K562 (cell line): Measurements from ENCODE around the gene SLC1A1. TPM values are rescaled to one million over a fixed set of nuclear protein-coding genes. Genes with fewer than 3 reads are reported as not detected.

ENCODE experiments used
- ATAC-seq: fragments of 200-7000 bp; cut with Tn5 transposase; 3 replicates; pipeline ENCODE4 v1.9.1; 2020; ENCODE audit warnings: moderate library complexity
- BruUV-seq: library from RNA; stranded (reverse); fragments of 400-500 nt; replicated peaks from 2 replicates; lab custom pipeline; 2021; lab: Mats Ljungman, UMichigan
- CTCF ChIA-PET: fragments of 300-600 bp; formaldehyde crosslinking; extraction: SDS; loops from one replicate; lab custom pipeline; 2021; ENCODE audit warnings: low intra/inter-chr PET ratio; lab: Yijun Ruan, JAX
- POLR2A ChIA-PET: fragments of 300-600, 350-650 bp; sonication (Branson Sonifier 250); formaldehyde crosslinking; extraction: SDS; loops from one replicate; lab custom pipeline; 2021; ENCODE audit warnings: antibody characterized with exemption, inconsistent platforms; lab: Yijun Ruan, JAX
- DNase-seq, 4 experiments: peaks; one replicate each; pipeline versions ENCODE4 v3.0.0 to v3.0.0-alpha.2; 2011 to 2018; ENCODE audit warnings: low spot score in 3 of 4, mixed read lengths in 3 of 4; ENCODE audit errors: extremely low read depth in 1 of 4
- FAIRE-seq: peaks from 2 replicates; lab custom pipeline; 2011; peaks lifted over from hg19 to GRCh38; lab: Jason Lieb, UNC
- H2AFZ ChIP-seq: 2 replicates; pipeline ENCODE4 v1.6.0; 2011; ENCODE audit warnings: low read depth, low read length, control low read depth, inconsistent platforms
- H3K27ac ChIP-seq: fragments of 200-600 bp; 3 replicates; pipeline ENCODE4 v1.8.0; 2011; ENCODE audit warnings: low read depth, mild to moderate bottlenecking, control low read depth, inconsistent platforms, low read length, moderate library complexity, mixed read lengths; ENCODE audit errors: extremely low read depth
- H3K27me3 ChIP-seq, 2 experiments: fragments of 300-600 bp in 1 of 2; 2 replicates in 1 of 2; 3 replicates in 1 of 2; pipeline versions ENCODE4 v1.6.0 to v1.8.0; 2011; ENCODE audit warnings: inconsistent platforms in 2 of 2, low read length in 2 of 2, mild to moderate bottlenecking in 1 of 2, mixed read lengths in 1 of 2, moderate library complexity in 1 of 2; ENCODE audit not compliant: control insufficient read depth in 2 of 2, insufficient read depth in 2 of 2
- H3K36me3 ChIP-seq: fragments of 300-600 bp; 3 replicates; pipeline ENCODE4 v1.8.0; 2011; ENCODE audit warnings: mild to moderate bottlenecking, low read length, inconsistent platforms; ENCODE audit not compliant: control insufficient read depth, insufficient read depth
- H3K4me1 ChIP-seq, 2 experiments: fragments of 200-600 bp in 1 of 2; replicated peaks in 1 of 2; 2 replicates in 1 of 2; 3 replicates in 1 of 2; pipeline versions ENCODE4 v1.5.1 to v1.8.0; 2011; ENCODE audit warnings: inconsistent platforms in 2 of 2, low read length in 2 of 2, mild to moderate bottlenecking in 1 of 2, mixed read lengths in 1 of 2, moderate library complexity in 1 of 2; ENCODE audit not compliant: control insufficient read depth in 2 of 2, insufficient read depth in 2 of 2
- H3K4me2 ChIP-seq: 2 replicates; pipeline ENCODE4 v1.6.1; 2011; ENCODE audit warnings: low read length, control low read depth, inconsistent platforms, mixed read lengths; ENCODE audit not compliant: insufficient read depth
- H3K4me3 ChIP-seq: fragments of 200-600 bp; sonication (generic), shearing (Covaris generic); 2 replicates; pipeline ENCODE4 v1.5.1; 2016; ENCODE audit warnings: control low read depth, inconsistent platforms
- H3K79me2 ChIP-seq: fragments of 200-600 bp; 3 replicates; pipeline ENCODE4 v1.8.0; 2011; ENCODE audit warnings: low read length, inconsistent platforms; ENCODE audit not compliant: control insufficient read depth, insufficient read depth
- H3K9ac ChIP-seq, 2 experiments: 2 replicates each; pipeline versions ENCODE4 v1.6.0 to v1.6.1; 2011; ENCODE audit warnings: low read depth in 2 of 2, low read length in 2 of 2, control low read depth in 1 of 2, inconsistent platforms in 1 of 2, mild to moderate bottlenecking in 1 of 2, mixed read lengths in 1 of 2; ENCODE audit not compliant: insufficient read depth in 1 of 2
- H3K9me1 ChIP-seq: one replicate; pipeline ENCODE4 v1.6.0; 2011; ENCODE audit warnings: inconsistent platforms, mild to moderate bottlenecking, low read length, moderate library complexity; ENCODE audit not compliant: control insufficient read depth, insufficient read depth
- H3K9me3 ChIP-seq: replicated peaks from 2 replicates; pipeline ENCODE4 v1.5.1; 2011; ENCODE audit warnings: low read depth, low read length, inconsistent platforms; ENCODE audit not compliant: control insufficient read depth, insufficient read depth
- H4K20me1 ChIP-seq: replicated peaks from 2 replicates; pipeline ENCODE4 v1.6.1; 2011; ENCODE audit warnings: low read length, inconsistent platforms, mixed read lengths; ENCODE audit not compliant: control insufficient read depth, insufficient read depth
- BRD9 ChIP-seq: fragments of 450-650 bp; IDR thresholded peaks from 2 replicates; pipeline ENCODE4 v1.6.1; 2018; ENCODE audit warnings: low read depth; ENCODE audit not compliant: partially characterized antibody
- CHAMP1 ChIP-seq: fragments of 450-650 bp; IDR thresholded peaks from 2 replicates; pipeline ENCODE4 v1.6.1; 2016; ENCODE audit warnings: mild to moderate bottlenecking
- ILF3 ChIP-seq: fragments of 450-650 bp; IDR thresholded peaks from 2 replicates; pipeline ENCODE4 v1.6.1; 2018; ENCODE audit warnings: antibody characterized with exemption, mild to moderate bottlenecking, moderate library complexity, borderline replicate concordance
- NR2C1 ChIP-seq, 2 experiments: fragments of 450-650 bp; IDR thresholded peaks; 2 replicates each; pipeline ENCODE4 v1.6.1; 2017; ENCODE audit warnings: mild to moderate bottlenecking in 2 of 2, antibody characterized with exemption in 1 of 2, inconsistent platforms in 1 of 2, missing compliant biosample characterization in 1 of 2, missing genetic modification characterization in 1 of 2
- RCOR1 ChIP-seq, 2 experiments: IDR thresholded peaks; 2 replicates each; pipeline ENCODE4 v1.6.1; 2012; ENCODE audit warnings: low read depth in 2 of 2, low read length in 2 of 2, borderline replicate concordance in 1 of 2, improper control_type of control experiment in 1 of 2
- SAFB ChIP-seq: fragments of 200-400 bp; formaldehyde crosslinking; IDR thresholded peaks from 2 replicates; pipeline ENCODE4 v1.6.1; 2017; ENCODE audit warnings: low read depth, low read length, borderline replicate concordance
- SIN3B ChIP-seq: fragments of 450-650 bp; IDR thresholded peaks from 2 replicates; pipeline ENCODE4 v1.6.1; 2017; ENCODE audit warnings: low read depth, mild to moderate bottlenecking, moderate library complexity
- SREBF1 ChIP-seq: fragments of 150-350 bp; IDR thresholded peaks from 2 replicates; pipeline ENCODE4 v1.6.1; 2014; ENCODE audit warnings: antibody characterized with exemption, low read depth, low read length, borderline replicate concordance
- ZBTB2 ChIP-seq: fragments of 450-650 bp; IDR thresholded peaks from 2 replicates; pipeline ENCODE4 v1.6.1; 2016; ENCODE audit warnings: antibody characterized with exemption
- ZNF3 ChIP-seq: fragments of 250-450 bp; sonication (Bioruptor Pico); IDR thresholded peaks from 2 replicates; pipeline ENCODE4 v1.5.0; 2021; ENCODE audit warnings: mild to moderate bottlenecking, moderate library complexity
- WGBS: fragments of 100-300 bp; shearing (Covaris generic); methylation state at CpG from one replicate; pipeline ENCODE4 v1.1.6; 2016; ENCODE audit warnings: low coverage, mixed read lengths; ENCODE audit not compliant: insufficient coverage; ENCODE audit errors: missing lambda C conversion rate; 5-methylcytosine and 5-hydroxymethylcytosine counted together
- in situ Hi-C: fragments of 300-500 bp; cut with MboI; formaldehyde crosslinking; loops from 4 replicates; pipeline ENCODE4 v1.15.0; 2018; ENCODE audit warnings: inconsistent platforms, mixed read lengths
- intact Hi-C: fragments of 100-400 bp; cut with micrococcal nuclease; formaldehyde crosslinking; loops from 2 replicates; pipeline ENCODE4 v1.14.2; 2022
- polyA plus RNA-seq, 8 experiments: library from polyadenylated mRNA; depleted of rRNA in 4 of 8; stranded (reverse) in 5 of 8; unstranded in 3 of 8; fragments of >200 nt; fragmentation: Nextera tagmentation in 2 of 8; fragmentation: Illumina TruSeq in 1 of 8; extraction: Ambion mirVana in 2 of 8; extraction: Trizol in 1 of 8; gene quantifications; 2 replicates each; pipeline versions ENCODE4 v1.2.1 to v1.2.3, GENCODE V29; 2011 to 2014; ENCODE audit warnings: inconsistent platforms in 1 of 8, missing spikeins in 1 of 8
- total RNA-seq, 7 experiments: library from RNA; depleted of rRNA in 6 of 7; stranded (reverse); fragments of >200 nt in 6 of 7; fragmentation: Illumina TruSeq in 2 of 7; extraction: Trizol in 2 of 7; gene quantifications; 2 replicates each; pipeline versions ENCODE4 v1.2.1 to v1.2.3, GENCODE V29; 2011 to 2021; ENCODE audit warnings: low replicate concordance in 1 of 7

Gene SLC1A1
- total and polyA plus RNA-seq, 9 of the 15 experiments (the other 6 are each of a cell fraction or from before 2014, with no cell fraction given): 0.11 to 0.16 TPM; not detected in 7

- H3K27me3 ChIP-seq: peaks cover 3 to 17% of the 10 kb centered on the region in 2 experiments; a peak in 3 of 5 replicates
- H3K9ac ChIP-seq: no peak overlapping the region
- BruUV-seq: no TSS peak
- 3% methylated on average over 5 of the region's 5 CpGs for WGBS
- no peaks in the 10 kb centered on the region; the same call in 1 of the 2 replicates for H4K20me1 ChIP-seq
- DNase-seq: no peak
- H3K9me1 ChIP-seq: no peaks in the 10 kb centered on the region
- in situ Hi-C loops (no loop called here), intact Hi-C loops (no loop called here)
- H3K9me3 ChIP-seq: no peaks in the 10 kb centered on the region
- H3K4me2 ChIP-seq: no peak overlapping the region
- ChIA-PET CTCF (no interaction called here), POLR2A (interaction anchor here (1.2 to 1.5 kb wide), 2 partner anchors 29 to 30 kb away, joined by 4 read pairs; no protein-coding TSS in a partner anchor)
- H2AFZ ChIP-seq: no peak overlapping the region
- no peak overlapping the region for H3K4me3 ChIP-seq
- no peaks in the 10 kb centered on the region for H3K4me1 ChIP-seq
- H3K36me3 ChIP-seq: no peaks in the 10 kb centered on the region
- TF ChIP-seq SAFB (no peak), RCOR1 (IDR thresholded peaks at IDR 0.05; ENCODE audit: borderline replicate concordance in 1 of 2, low read depth in 2 of 2, low read length in 2 of 2) (no peak), ZBTB2 (no peak), NR2C1 (IDR thresholded peaks at IDR 0.05) (no peak), NR2C1 (tag; IDR thresholded peaks at IDR 0.05) (no peak), ZNF3 (CRISPR knock-in tag) (no peak), BRD9 (no peak), CHAMP1 (no peak), SREBF1 (no peak), ILF3 (no peak), SIN3B (no peak)
- no peak for FAIRE-seq
- no peak for ATAC-seq
- H3K79me2 ChIP-seq: no peaks in the 10 kb centered on the region
- H3K27ac ChIP-seq: no peak overlapping the region
These were observed 83.5 kb downstream of the SLC1A1 start for GRCh38 chr9:4573634-4574389.
